Adrenal gland (tissue), 5 donors: ENCODE data around the gene ERCC4.

ENCODE experiments used
- CTCF ChIP-seq, 6 experiments: fragments of 450-650 bp in 4 of 6; fragments of 200-600 bp in 2 of 6; sonication (generic) in 1 of 6; IDR thresholded peaks; 1 replicate in 5 of 6; 2 replicates in 1 of 6; pipeline versions ENCODE4 v1.5.1 to v1.8.0; 2016 to 2021; ENCODE audit warnings: antibody characterized with exemption in 6 of 6, mild to moderate bottlenecking in 2 of 6, moderate library complexity in 1 of 6
- POLR2A ChIP-seq, 2 donors: fragments of 450-650 bp; IDR thresholded peaks; one replicate each; pipeline ENCODE4 v1.6.1; 2017; ENCODE audit warnings: antibody characterized with exemption in 2 of 2, mild to moderate bottlenecking in 2 of 2, moderate library complexity in 1 of 2
- donor health status: DM: no; HTN: no; CAD: no.

- TF ChIP-seq CTCF (IDR thresholded peaks at IDR 0.05) (no peak), POLR2A (IDR thresholded peaks at IDR 0.05) (no peak)
Observed at GRCh38 chr16:13939821-13940220, 19.9 kb downstream of the ERCC4 start.
